Prostate gland (tissue), 2 donors: Measurements from ENCODE around the gene METTL4.

ENCODE experiments used
- POLR2A ChIP-seq: fragments of 450-650 bp; IDR thresholded peaks from one replicate; pipeline ENCODE4 v1.6.1; 2016; ENCODE audit warnings: antibody characterized with exemption, mild to moderate bottlenecking
- TF ChIP-seq, protein P1 (sequence below), 4 experiments: fragments of 200-600 bp in 2 of 4; fragments of 450-650 bp in 2 of 4; sonication (generic) in 2 of 4; IDR thresholded peaks; 1 replicate in 3 of 4; 2 replicates in 1 of 4; pipeline ENCODE4 v1.5.1; 2016 to 2019; ENCODE audit warnings: antibody characterized with exemption in 4 of 4, mild to moderate bottlenecking in 2 of 4, moderate library complexity in 2 of 4

DNA sequence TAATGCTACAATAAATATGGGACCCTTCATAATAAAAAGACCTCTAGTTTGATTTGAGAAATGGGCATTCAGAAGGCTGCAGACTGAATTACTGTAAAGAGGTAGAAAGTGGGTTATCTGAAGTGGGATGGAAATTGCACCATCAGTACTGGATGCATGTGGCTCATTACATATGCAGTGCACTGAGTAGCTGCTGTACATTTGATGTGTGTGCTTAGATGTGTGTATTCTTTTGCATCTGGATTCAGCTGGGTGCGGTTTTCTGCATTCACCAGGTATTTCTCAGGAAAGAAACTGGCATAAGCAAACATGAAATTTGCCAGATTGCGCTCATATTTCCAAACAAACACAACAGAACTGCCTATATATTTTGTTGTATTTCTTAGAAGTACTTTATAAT lies 38.3 kb upstream of the METTL4 start:
- no peak for TF ChIP-seq POLR2A
- TF ChIP-seq, protein P1, sequence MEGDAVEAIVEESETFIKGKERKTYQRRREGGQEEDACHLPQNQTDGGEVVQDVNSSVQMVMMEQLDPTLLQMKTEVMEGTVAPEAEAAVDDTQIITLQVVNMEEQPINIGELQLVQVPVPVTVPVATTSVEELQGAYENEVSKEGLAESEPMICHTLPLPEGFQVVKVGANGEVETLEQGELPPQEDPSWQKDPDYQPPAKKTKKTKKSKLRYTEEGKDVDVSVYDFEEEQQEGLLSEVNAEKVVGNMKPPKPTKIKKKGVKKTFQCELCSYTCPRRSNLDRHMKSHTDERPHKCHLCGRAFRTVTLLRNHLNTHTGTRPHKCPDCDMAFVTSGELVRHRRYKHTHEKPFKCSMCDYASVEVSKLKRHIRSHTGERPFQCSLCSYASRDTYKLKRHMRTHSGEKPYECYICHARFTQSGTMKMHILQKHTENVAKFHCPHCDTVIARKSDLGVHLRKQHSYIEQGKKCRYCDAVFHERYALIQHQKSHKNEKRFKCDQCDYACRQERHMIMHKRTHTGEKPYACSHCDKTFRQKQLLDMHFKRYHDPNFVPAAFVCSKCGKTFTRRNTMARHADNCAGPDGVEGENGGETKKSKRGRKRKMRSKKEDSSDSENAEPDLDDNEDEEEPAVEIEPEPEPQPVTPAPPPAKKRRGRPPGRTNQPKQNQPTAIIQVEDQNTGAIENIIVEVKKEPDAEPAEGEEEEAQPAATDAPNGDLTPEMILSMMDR (IDR thresholded peaks at IDR 0.05), result no peak
